Uterus (tissue), 2 donors: Measurements from ENCODE around the gene ZNF287.

Experiments
- CTCF ChIP-seq, 4 experiments: fragments of 200-600 bp in 2 of 4; fragments of 450-650 bp in 2 of 4; sonication (generic) in 2 of 4; IDR thresholded peaks; one replicate each; pipeline ENCODE4 v1.5.1; 2016 to 2019; ENCODE audit warnings: antibody characterized with exemption in 4 of 4, mild to moderate bottlenecking in 2 of 4, moderate library complexity in 1 of 4
- POLR2A ChIP-seq, 2 donors: fragments of 450-650 bp; IDR thresholded peaks; one replicate each; pipeline ENCODE4 v1.6.1; 2016; ENCODE audit warnings: antibody characterized with exemption in 2 of 2, mild to moderate bottlenecking in 1 of 2, moderate library complexity in 1 of 2

- TF ChIP-seq CTCF (IDR thresholded peaks at IDR 0.05) (no peak), POLR2A (IDR thresholded peaks at IDR 0.05) (no peak)
Measured at GRCh38 chr17:16573466-16573865, 4.5 kb upstream of the ZNF287 start.
